NCI-H128 (cell line): ENCODE measurements around the gene GKN2.

ENCODE experiments used
- DNase-seq: peaks from one replicate; lab custom pipeline; 2025; ENCODE audit not compliant: unreplicated experiment; lab: John Stamatoyannopoulos, UW

Gene GKN2

DNA sequence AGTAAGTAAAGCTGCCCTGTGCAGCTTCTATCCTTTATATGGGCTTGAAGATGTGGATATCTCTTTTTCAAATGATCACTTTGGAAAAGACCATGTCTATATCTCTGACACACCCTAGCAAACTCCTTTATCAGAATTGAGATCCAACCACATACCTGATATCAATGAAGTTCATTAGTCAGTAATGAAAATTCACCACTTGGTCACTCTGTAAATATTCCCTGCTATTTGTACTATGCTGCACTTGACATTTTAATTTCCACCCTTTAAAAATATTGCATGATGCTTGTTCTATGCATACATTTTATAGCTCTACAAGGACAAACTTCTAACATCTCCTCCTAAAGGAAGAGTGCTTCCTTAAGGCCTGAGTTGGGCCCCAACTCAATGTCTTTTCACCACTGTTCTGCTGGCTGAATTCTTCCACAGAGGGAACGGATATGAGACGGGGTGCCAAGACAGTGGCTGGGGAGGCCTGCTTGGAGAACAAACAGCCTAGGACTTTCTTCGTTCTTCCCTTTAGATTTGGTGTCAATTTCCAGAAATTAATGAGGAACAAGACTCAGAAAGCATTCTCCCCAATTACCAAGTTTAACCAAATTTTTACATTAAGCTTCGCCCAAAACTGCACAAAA, at the start of gene GKN2:
Gene GKN2, minus strand, starts transcription at position 7 of the 635 bp plus-strand sequence. CDS start 32 bp downstream, outside the sequence.
- DNase-seq: no peak

- no peak for DNase-seq
Observed at GRCh38 chr2:69001879-69002278, 49.2 kb upstream of the GKN2 start.

- DNase-seq: no peak
Observed at GRCh38 chr2:68997401-68997800, 44.7 kb upstream of the GKN2 start.

DNA sequence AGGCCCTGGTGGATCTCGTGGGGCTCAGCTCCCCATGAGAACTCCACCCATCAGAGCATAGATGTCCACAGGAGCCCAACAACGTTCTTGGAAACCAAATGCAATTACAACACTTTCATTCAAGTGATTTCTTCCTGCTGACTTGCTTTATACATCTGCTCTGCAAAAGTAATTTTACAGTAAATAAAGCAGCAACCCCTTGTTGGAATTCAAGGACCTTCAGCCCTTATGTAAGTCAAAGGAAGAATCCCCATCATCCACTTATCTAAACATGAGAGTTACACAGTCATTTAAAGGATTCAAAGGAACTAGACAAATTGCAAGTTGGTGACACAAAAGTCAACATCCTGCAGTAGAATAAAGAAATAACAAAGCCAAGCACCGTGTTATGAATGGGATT, 43.2 kb upstream of the GKN2 start:
- DNase-seq: no peak

GRCh38 chr2:68994864-68995263, 42.2 kb upstream of the GKN2 start:
- no peak for DNase-seq

DNA sequence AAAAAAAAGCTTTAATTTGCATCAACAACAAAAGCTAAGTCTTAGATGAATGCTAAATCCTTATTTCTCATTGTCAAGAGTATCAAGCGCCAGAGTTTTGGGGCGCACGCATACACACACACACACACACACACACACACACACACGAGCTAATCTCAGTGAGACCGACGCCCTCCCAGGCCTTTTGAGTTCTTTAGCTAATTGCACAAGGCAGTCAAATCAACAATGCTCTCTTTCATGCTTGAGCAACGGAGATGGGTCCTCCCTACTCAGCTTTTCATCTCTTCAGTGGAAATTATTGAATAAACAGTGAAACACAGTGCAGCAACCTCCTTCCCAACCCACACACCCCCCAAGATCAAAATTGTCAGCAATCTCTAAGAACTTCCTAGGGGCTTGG, 41.0 kb upstream of the GKN2 start:
- DNase-seq: no peak

- no peak for DNase-seq
Observed at GRCh38 chr2:68992933-68993332, 40.2 kb upstream of the GKN2 start.

DNA sequence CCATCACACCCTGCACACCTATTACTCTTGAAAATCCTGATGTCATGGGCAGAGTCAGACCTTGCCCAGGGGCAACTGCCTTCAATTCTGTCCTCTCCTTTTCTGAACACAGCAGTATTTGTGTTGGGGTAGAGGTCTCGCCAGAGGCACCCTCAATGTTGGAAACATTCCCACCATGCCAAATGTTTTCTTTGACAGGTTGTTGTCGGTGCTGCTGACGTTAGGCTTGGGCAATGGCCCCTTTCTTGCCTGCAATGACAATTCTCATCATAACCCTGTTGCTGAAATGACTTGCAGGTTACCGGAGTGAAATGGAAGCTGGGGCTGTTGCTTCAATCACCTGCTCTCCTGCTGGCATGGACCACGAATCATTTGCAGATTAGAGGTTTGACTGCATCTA, 39.6 kb upstream of the GKN2 start:
- no peak for DNase-seq

DNA sequence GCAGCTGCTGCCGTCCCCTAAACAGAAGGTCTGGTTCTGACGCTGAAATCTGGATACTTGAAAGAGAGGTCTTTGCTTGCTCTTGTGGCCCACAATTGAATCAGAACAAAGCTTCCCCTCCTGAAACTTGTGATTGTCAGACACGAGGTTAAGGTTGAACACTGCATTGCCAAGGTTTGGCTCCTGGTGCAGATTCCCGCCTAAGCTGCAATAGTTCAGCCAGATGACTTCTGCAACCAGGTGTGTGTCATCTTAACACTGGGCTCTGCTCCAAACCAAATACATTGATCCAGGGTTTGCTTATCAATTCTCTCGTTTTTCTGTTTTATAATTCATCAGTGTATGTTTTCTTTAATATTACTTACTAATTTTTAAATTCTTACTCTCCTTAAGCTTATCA, 36.3 kb upstream of the GKN2 start:
- DNase-seq: no peak

GRCh38 chr2:68987021-68987503, 34.4 kb upstream of the GKN2 start:
- DNase-seq: no peak

GRCh38 chr2:68980956-68981355, 28.3 kb upstream of the GKN2 start:
- peak; percentile 4 for DNase-seq

DNA sequence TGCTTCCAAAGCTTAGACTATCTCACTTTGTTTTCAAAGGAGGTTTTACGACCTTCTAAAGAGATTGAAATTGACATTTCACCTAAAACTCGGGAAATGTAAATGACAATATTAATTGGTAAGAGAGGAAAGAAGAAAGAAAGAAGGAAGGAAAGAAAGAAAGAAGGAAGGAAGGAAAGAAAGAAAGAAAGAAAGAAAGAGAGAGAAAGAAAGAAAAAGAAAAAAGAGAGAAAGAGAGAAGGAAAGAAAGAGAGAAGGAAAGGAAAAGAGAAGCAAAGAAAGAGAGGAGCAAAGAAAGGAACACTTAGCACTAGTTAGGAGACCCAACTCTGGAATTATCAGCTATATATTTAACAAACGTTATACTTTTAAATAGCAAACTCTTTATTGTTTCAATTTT, 25.4 kb upstream of the GKN2 start:
- no peak for DNase-seq

DNA sequence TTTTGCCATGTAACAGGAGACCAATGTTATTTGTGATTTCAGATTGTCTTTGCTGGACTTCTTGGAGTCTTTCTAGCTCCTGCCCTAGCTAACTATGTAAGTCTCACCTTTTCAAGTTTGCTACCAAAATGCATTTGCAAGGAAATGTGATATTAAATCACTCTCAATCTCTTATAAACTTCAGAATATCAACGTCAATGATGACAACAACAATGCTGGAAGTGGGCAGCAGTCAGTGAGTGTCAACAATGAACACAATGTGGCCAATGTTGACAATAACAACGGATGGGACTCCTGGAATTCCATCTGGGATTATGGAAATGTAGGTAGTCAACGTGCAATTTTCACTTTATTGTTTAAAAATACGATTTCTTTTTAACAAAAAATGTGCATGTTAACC, 24.8 kb upstream of the GKN2 start:
- DNase-seq: no peak

DNA sequence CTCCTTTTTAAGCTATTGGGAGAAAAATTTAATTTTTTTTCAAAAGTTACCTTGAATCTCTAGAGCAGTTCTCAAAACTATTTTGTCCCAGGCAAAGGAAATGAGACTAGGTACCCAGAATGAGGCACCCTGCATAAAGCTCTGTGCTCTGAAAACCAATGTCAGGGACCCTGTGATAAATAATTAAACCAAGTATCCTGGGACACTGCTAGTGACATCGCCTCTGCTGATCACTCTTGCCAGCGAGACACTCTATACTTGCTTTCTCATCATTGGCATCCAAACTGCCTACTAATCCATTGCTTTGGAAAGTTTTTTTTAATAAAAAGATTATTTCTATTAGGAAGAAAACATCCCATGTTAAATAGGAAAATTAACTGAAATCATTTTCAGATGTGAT, 23.2 kb upstream of the GKN2 start:
- DNase-seq: no peak

DNA sequence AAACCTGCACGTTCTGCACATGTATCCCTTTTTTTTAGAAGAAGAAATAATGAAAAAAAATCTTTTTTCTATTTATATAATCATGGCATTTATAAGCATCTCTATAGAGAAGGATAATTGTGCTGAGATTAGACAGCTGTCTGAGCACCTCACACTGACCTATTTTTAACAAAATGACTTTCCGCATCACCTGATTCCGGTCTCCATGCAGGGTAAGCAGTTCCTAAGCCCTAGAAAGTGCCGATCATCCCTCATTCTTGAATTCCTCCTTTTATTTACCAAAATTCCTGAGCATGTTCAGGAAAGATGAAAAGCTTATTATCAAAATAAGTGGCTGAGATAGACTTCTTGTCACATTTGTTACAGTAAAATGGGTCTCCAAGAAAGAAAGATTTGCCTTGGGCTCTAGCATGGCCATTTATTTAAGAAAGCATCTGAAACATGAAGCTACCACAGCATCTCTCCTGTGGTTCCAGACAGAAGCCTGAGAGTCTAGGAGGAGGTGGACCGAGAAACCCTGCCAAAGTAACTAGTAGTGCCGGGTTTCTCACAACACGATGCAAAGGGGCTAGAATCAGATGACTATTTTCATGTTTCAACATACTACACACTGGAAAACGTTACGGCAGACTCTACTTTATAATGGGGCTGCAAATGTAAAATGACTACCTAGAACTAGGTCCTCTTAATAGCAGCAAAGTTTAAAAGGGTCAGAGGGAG, 22.4 kb upstream of the GKN2 start:
- no peak for DNase-seq

- DNase-seq: no peak
Observed at GRCh38 chr2:68974251-68974650, 21.6 kb upstream of the GKN2 start, which contains the start of gene GKN1. Gene GKN1, plus strand, starts transcription at chr2:68974636. Its CDS starts 42 bp downstream, at chr2:68974678.

GRCh38 chr2:68971591-68972231, 19.0 kb upstream of the GKN2 start:
- DNase-seq: no peak

GRCh38 chr2:68970566-68971265, 18.0 kb upstream of the GKN2 start:
- no peak for DNase-seq

- no peak for DNase-seq
Observed at GRCh38 chr2:68969736-68970490, 17.2 kb upstream of the GKN2 start.

- DNase-seq: no peak
Observed at GRCh38 chr2:68968221-68968620, 15.5 kb upstream of the GKN2 start.

DNA sequence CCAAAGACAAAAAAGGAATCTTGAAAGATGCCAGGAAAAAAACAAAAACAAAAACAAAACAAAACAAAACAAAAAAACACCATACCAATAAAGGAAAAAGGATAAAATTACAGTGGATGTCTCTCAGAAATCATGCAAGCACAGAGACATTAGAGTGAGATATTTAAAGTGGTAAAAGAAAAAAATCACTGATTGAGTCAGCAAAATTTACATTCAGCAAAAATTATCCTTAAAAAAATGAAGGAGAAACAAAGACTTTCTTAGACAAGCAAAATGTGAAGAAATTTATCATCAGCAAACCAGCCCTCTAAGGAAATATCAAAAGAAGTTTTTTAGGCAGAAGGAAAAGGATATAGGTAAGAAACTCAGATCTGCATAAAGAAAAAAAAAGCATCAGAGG, 11.6 kb upstream of the GKN2 start:
- DNase-seq: no peak
